ENCODE results near the gene SENP5. TPM values are rescaled to one million over a fixed set of nuclear protein-coding genes. Genes with fewer than 3 reads are reported as not detected.
"Not testable (repeated sequence)": the region's sequence is repeated elsewhere in the genome, so short reads cannot be mapped to it uniquely, and the experiment has no call there.

Gene SENP5, protein sequence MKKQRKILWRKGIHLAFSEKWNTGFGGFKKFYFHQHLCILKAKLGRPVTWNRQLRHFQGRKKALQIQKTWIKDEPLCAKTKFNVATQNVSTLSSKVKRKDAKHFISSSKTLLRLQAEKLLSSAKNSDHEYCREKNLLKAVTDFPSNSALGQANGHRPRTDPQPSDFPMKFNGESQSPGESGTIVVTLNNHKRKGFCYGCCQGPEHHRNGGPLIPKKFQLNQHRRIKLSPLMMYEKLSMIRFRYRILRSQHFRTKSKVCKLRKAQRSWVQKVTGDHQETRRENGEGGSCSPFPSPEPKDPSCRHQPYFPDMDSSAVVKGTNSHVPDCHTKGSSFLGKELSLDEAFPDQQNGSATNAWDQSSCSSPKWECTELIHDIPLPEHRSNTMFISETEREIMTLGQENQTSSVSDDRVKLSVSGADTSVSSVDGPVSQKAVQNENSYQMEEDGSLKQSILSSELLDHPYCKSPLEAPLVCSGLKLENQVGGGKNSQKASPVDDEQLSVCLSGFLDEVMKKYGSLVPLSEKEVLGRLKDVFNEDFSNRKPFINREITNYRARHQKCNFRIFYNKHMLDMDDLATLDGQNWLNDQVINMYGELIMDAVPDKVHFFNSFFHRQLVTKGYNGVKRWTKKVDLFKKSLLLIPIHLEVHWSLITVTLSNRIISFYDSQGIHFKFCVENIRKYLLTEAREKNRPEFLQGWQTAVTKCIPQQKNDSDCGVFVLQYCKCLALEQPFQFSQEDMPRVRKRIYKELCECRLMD
- 52.3 and 60.9 TPM in 2 replicates for total RNA-seq (2021)
- Bru-seq, nascent RNA: percentile 94 among the genes with signal in this experiment
- BruChase-seq, experiment 1, labeled RNA remaining after a 2-hour chase: percentile 96 among the genes with signal in this experiment
- BruChase-seq, experiment 2, labeled RNA remaining after a 6-hour chase: percentile 91 among the genes with signal in this experiment
- long read RNA-seq, full-length matches to known transcripts: 9 of 18 reads
- long read RNA-seq, partial matches to known transcripts: 2 of 18 reads
- long read RNA-seq, other reads (novel, unspliced or antisense): 7 of 18 reads

DNA sequence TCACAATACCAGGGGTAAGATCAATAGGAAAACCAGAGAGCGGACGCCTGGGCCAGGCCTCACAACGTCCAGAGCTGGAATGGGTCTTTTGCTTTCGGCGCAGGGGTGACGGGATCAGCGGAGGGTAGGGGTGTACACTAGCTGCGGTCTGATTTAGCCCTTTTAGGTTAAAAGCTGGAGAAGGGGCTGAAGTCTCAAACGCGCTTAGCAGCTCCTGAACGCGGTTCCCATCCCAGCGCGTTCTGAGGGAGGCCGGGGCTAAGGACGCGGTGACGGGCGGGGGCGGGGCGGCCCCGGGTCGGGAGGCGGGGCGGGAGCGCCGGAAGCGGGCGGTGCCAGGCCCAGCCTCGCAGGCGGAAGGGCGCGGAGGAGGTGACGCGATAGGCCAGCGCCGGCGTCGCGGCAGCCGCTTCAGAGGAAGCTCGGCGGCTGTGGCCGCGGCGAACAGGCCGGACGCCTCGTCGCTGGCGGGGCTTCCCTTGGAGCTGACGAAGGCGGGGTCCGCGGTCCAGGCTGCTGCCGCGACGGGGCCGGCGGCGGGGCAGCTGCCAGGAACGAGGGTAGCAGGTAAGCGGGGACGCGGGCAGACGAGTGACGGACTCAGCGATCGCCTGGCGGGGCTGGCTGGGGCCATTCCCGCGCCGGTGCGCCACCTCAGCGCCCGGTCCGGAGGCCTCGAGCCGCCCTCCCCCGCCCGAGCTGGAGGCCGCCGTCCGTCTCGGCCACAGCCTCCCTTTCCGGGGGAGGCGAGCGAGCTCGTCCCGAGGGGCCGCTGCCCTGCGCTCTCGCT lies at the start of gene SENP5:
TSS of gene SENP5 (plus strand) at position 414 of the 790 bp plus-strand sequence. CDS start 17,262 bp downstream, outside the sequence.
- H3K9me2 ChIP-seq (ENCODE audit: insufficient read depth): no peaks in the 10 kb centered on the region
- peak within 1 kb of the TSS; percentile 95 for H3K4me3 ChIP-seq
- CTCF ChIA-PET: interaction anchor here (0.6 to 0.9 kb wide), 4 partner anchors 19 to 174 kb away, joined by 3 to 8 read pairs (median 4); no protein-coding TSS in a partner anchor
- peak within 1 kb of the TSS; percentile 40 for H3K27ac ChIP-seq
- H2AFZ ChIP-seq: peak within 1 kb of the TSS; percentile 99
- BruUV-seq (replicated peaks): no TSS peak
- H3K9me3 ChIP-seq (ENCODE audit: insufficient read depth, low read depth): no peaks in the 10 kb centered on the region
- H4K20me1 ChIP-seq (ENCODE audit: insufficient read depth): peaks cover 36% of the 10 kb centered on the region
- peak; percentile 80 to 94 for DNase-seq
- POLR2A ChIA-PET (ENCODE audit: unreplicated experiment): interaction anchor here (0.5 to 1.1 kb wide), 11 partner anchors 8 to 1748 kb away, joined by 3 to 13 read pairs (median 6); no protein-coding TSS in a partner anchor
- H3K36me3 ChIP-seq (ENCODE audit: low read depth): 0 out of 2 replicates have a peak, but pooled peaks cover 4% of the 10 kb centered on the region
- H3K4me1 ChIP-seq (replicated peaks; ENCODE audit: insufficient read depth): peaks cover 15% of the 10 kb centered on the region
- H3F3A ChIP-seq (ENCODE audit: insufficient read depth, low read depth): 0 out of 2 replicates have a peak, but pooled peaks cover 3% of the 10 kb centered on the region
- H3K79me2 ChIP-seq (ENCODE audit: low read depth): peaks cover 49% of the 10 kb centered on the region
- no peaks in the 10 kb centered on the region for H3K27me3 ChIP-seq (ENCODE audit: insufficient read depth, low read depth)
- H3K4me2 ChIP-seq: peak within 1 kb of the TSS; percentile 96
- intact Hi-C loops (cut with micrococcal nuclease; ENCODE audit: unreplicated experiment): loop anchor here (5.0 kb wide), 2 partner anchors 75 to 125 kb away; partner anchors contain the start of gene NCBP2
- TF ChIP-seq EZH2 (IDR thresholded peaks at IDR 0.05; ENCODE audit: low read depth): no peak
- TF ChIP-seq, protein P1, sequence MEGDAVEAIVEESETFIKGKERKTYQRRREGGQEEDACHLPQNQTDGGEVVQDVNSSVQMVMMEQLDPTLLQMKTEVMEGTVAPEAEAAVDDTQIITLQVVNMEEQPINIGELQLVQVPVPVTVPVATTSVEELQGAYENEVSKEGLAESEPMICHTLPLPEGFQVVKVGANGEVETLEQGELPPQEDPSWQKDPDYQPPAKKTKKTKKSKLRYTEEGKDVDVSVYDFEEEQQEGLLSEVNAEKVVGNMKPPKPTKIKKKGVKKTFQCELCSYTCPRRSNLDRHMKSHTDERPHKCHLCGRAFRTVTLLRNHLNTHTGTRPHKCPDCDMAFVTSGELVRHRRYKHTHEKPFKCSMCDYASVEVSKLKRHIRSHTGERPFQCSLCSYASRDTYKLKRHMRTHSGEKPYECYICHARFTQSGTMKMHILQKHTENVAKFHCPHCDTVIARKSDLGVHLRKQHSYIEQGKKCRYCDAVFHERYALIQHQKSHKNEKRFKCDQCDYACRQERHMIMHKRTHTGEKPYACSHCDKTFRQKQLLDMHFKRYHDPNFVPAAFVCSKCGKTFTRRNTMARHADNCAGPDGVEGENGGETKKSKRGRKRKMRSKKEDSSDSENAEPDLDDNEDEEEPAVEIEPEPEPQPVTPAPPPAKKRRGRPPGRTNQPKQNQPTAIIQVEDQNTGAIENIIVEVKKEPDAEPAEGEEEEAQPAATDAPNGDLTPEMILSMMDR (conservative IDR thresholded peaks at IDR 0.05): no peak

DNA sequence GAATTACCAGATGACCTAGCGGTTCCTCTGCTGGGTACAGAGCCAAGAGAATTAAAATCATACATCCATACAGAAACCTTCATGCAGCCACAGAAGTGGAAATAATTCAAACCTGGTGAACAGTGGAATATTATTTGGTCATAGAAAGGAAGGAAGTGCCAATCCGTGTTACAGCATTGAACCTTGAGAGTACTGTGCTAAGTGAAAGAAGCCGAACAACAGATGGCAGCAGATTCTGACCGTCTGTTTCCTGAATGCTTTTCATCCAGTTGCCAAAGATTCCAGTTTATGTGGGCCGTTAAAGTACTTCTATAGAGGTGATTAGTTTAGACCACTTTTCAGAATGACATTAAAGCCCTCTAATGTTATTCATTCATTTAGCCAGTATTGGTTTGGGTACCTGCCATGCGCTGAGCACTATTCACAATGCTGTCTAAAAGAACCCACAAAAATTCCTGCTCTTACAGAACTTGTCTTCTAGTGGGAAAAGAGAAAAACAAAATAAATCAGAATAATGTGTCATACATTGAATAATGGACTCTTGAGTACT lies 45.8 kb upstream of the SENP5 start:
- ChIA-PET POLR2A (ENCODE audit: unreplicated experiment) (no interaction called here), CTCF (no interaction called here)
- H3K9me2 ChIP-seq (ENCODE audit: insufficient read depth): no peaks in the 10 kb centered on the region
- H3K4me2 ChIP-seq: no peak overlapping the region
- H3K9me3 ChIP-seq (ENCODE audit: insufficient read depth, low read depth): no peaks in the 10 kb centered on the region
- 0 out of 2 replicates have a peak, but pooled peaks cover 4% of the 10 kb centered on the region for H4K20me1 ChIP-seq (ENCODE audit: insufficient read depth)
- intact Hi-C loops (cut with micrococcal nuclease; ENCODE audit: unreplicated experiment): no loop called here
- peaks cover 52% of the 10 kb centered on the region for H3K36me3 ChIP-seq (ENCODE audit: low read depth)
- no peaks in the 10 kb centered on the region for H3K27me3 ChIP-seq (ENCODE audit: insufficient read depth, low read depth)
- H3K79me2 ChIP-seq (ENCODE audit: low read depth): no peaks in the 10 kb centered on the region
- BruUV-seq (replicated peaks): no TSS peak
- H3K4me1 ChIP-seq (replicated peaks; ENCODE audit: insufficient read depth): no peaks in the 10 kb centered on the region
- TF ChIP-seq, protein P1 (conservative IDR thresholded peaks at IDR 0.05): no peak
- no peak for TF ChIP-seq EZH2 (IDR thresholded peaks at IDR 0.05; ENCODE audit: low read depth)
- DNase-seq: no peak
- H3F3A ChIP-seq (ENCODE audit: insufficient read depth, low read depth): no peaks in the 10 kb centered on the region
- no peak overlapping the region for H3K27ac ChIP-seq
- no peak overlapping the region for H3K4me3 ChIP-seq
- no peak overlapping the region for H2AFZ ChIP-seq

DNA sequence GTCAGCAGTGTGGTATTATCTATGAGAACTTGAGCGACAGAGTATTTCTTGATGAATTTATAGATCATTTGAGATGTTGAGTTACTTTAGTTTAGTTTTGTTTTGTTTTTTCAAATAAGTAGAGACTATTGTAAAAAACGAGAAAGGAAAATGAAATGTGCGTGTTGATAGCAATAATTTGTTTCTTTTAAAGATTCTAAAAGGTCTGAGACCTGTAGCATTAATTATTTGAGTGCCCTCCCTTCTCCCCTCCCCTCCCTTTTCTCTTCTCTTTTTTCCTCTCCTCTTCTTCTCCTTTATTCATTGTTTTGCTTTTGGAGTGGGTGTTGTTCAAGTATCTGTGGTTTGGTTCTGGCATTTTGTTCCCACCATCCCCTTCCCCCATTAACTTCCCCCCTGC lies 38.1 kb upstream of the SENP5 start:
- ChIA-PET POLR2A (ENCODE audit: unreplicated experiment) (interaction anchor here (0.6 kb wide), 1 partner anchor 45 kb away, joined by 3 read pairs; no protein-coding TSS in a partner anchor), CTCF (interaction anchor here (0.6 kb wide), 1 partner anchor 375 kb away, joined by 3 read pairs; no protein-coding TSS in a partner anchor)
- TSS peak; percentile 14 for BruUV-seq (replicated peaks)
- H3K36me3 ChIP-seq (ENCODE audit: low read depth): peaks cover 20% of the 10 kb centered on the region; the same call in 1 of the 2 replicates
- intact Hi-C loops (cut with micrococcal nuclease; ENCODE audit: unreplicated experiment): loop anchor here (10.0 kb wide), 1 partner anchor 115 kb away; the partner anchor contains the start of gene NCBP2
- not testable (repeated sequence) for H3K9me2 ChIP-seq (ENCODE audit: insufficient read depth); H2AFZ ChIP-seq; H3K9me3 ChIP-seq (ENCODE audit: insufficient read depth, low read depth); H3K27me3 ChIP-seq (ENCODE audit: insufficient read depth, low read depth); H3K4me2 ChIP-seq; H3K4me1 ChIP-seq (replicated peaks; ENCODE audit: insufficient read depth); DNase-seq; H4K20me1 ChIP-seq (ENCODE audit: insufficient read depth); H3K79me2 ChIP-seq (ENCODE audit: low read depth); H3K4me3 ChIP-seq; H3F3A ChIP-seq (ENCODE audit: insufficient read depth, low read depth); H3K27ac ChIP-seq
